Endothelial cell of umbilical vein (primary cell): Measurements from ENCODE around the gene DGCR8. TPM values are rescaled to one million over a fixed set of nuclear protein-coding genes. Genes with fewer than 3 reads are reported as not detected.

Experiments
- BruUV-seq: library from RNA; stranded (reverse); fragments of 400-500 nt; replicated peaks from 2 replicates; lab custom pipeline; 2021; lab: Mats Ljungman, UMichigan
- CTCF ChIA-PET: fragments of 300-600, 350-600 bp; sonication (Branson Sonifier 250); formaldehyde crosslinking; loops from one replicate; lab custom pipeline; 2021; ENCODE audit warnings: antibody characterized with exemption, inconsistent platforms; lab: Charles Lee
- POLR2A ChIA-PET: fragments of 300-600, 350-600 bp; sonication (Branson Sonifier 250); formaldehyde crosslinking; loops from one replicate; lab custom pipeline; 2021; ENCODE audit warnings: antibody characterized with exemption, inconsistent platforms; lab: Charles Lee
- DNase-seq: peaks from one replicate; pipeline ENCODE4 v3.0.0-alpha.2; 2011; ENCODE audit warnings: low read depth, low spot score
- FAIRE-seq: peaks from 2 replicates; lab custom pipeline; 2011; peaks lifted over from hg19 to GRCh38; lab: Jason Lieb, UNC
- H2AFZ ChIP-seq: 2 replicates; pipeline ENCODE4 v1.6.0; 2012; ENCODE audit warnings: low read depth, low read length, control low read depth, inconsistent platforms
- H3K27ac ChIP-seq: 2 replicates; pipeline ENCODE4 v1.5.1; 2011; ENCODE audit warnings: low read depth, mild to moderate bottlenecking, control low read depth, low read length, moderate library complexity; ENCODE audit not compliant: insufficient read depth
- H3K27me3 ChIP-seq, 2 experiments: 2 replicates each; pipeline versions ENCODE4 v1.6.0 to v1.6.1; 2011; ENCODE audit warnings: low read length in 2 of 2, mixed read lengths in 1 of 2; ENCODE audit not compliant: control insufficient read depth in 2 of 2, insufficient read depth in 2 of 2
- H3K36me3 ChIP-seq, 2 experiments: 2 replicates in 1 of 2; 3 replicates in 1 of 2; pipeline ENCODE4 v1.5.1; 2011; ENCODE audit warnings: low read length in 2 of 2, mild to moderate bottlenecking in 1 of 2, moderate library complexity in 1 of 2; ENCODE audit not compliant: control insufficient read depth in 2 of 2, insufficient read depth in 2 of 2; ENCODE audit errors: extremely low read depth in 1 of 2
- H3K4me1 ChIP-seq: 3 replicates; pipeline ENCODE4 v1.5.1; 2011; ENCODE audit warnings: mild to moderate bottlenecking, low read length; ENCODE audit not compliant: control insufficient read depth, insufficient read depth; ENCODE audit errors: extremely low read depth
- H3K4me2 ChIP-seq: 2 replicates; pipeline ENCODE4 v1.6.1; 2011; ENCODE audit warnings: low read length, control low read depth, mixed read lengths; ENCODE audit not compliant: insufficient read depth
- H3K4me3 ChIP-seq, 3 experiments: fragments of 200-600 bp in 1 of 3; sonication (generic), shearing (Covaris generic) in 1 of 3; replicated peaks in 1 of 3; 2 replicates each; pipeline ENCODE4 v1.5.1; 2011 to 2016; ENCODE audit warnings: control low read depth in 3 of 3, low read length in 3 of 3, mild to moderate bottlenecking in 2 of 3, inconsistent platforms in 1 of 3, low read depth in 1 of 3, moderate library complexity in 1 of 3; ENCODE audit not compliant: insufficient read depth in 1 of 3
- H3K79me2 ChIP-seq: 2 replicates; pipeline ENCODE4 v1.6.0; 2012; ENCODE audit warnings: low read length, inconsistent platforms; ENCODE audit not compliant: control insufficient read depth, insufficient read depth
- H3K9ac ChIP-seq: replicated peaks from 2 replicates; pipeline ENCODE3; 2011; ENCODE audit warnings: low read length, control low read depth; ENCODE audit not compliant: insufficient read depth; ENCODE audit errors: extremely low read depth
- H3K9me1 ChIP-seq: replicated peaks from 3 replicates; pipeline ENCODE4 v1.6.0; 2011; ENCODE audit warnings: mild to moderate bottlenecking, low read length; ENCODE audit not compliant: control insufficient read depth, insufficient read depth; ENCODE audit errors: extremely low read depth
- H3K9me3 ChIP-seq: replicated peaks from 2 replicates; pipeline ENCODE4 v1.5.1; 2012; ENCODE audit warnings: low read length, inconsistent platforms; ENCODE audit not compliant: control insufficient read depth, insufficient read depth
- H4K20me1 ChIP-seq: replicated peaks from 2 replicates; pipeline ENCODE3; 2011; ENCODE audit warnings: mild to moderate bottlenecking, low read length; ENCODE audit not compliant: control insufficient read depth, insufficient read depth; ENCODE audit errors: extremely low read depth
- EZH2 ChIP-seq: IDR thresholded peaks from 2 replicates; pipeline ENCODE4 v1.6.1; 2012; ENCODE audit warnings: borderline replicate concordance, low read depth, mild to moderate bottlenecking, moderate library complexity, low read length, inconsistent platforms; ENCODE audit not compliant: severe bottlenecking
- FOS ChIP-seq: IDR thresholded peaks from 2 replicates; pipeline ENCODE4 v1.6.1; 2011; ENCODE audit warnings: mild to moderate bottlenecking, low read length, moderate library complexity, borderline replicate concordance; ENCODE audit not compliant: insufficient read depth
- GATA2 ChIP-seq: IDR thresholded peaks from 2 replicates; pipeline ENCODE4 v1.7.0; 2011; ENCODE audit warnings: low read depth, mild to moderate bottlenecking, moderate library complexity, mixed read lengths, low read length; ENCODE audit not compliant: insufficient read length, insufficient read depth
- JUN ChIP-seq: IDR thresholded peaks from 2 replicates; pipeline ENCODE4 v1.6.1; 2011; ENCODE audit warnings: borderline replicate concordance, low read depth; ENCODE audit not compliant: insufficient read length, insufficient read depth
- MYC ChIP-seq: IDR thresholded peaks from one replicate; pipeline ENCODE4 v1.6.1; 2011; ENCODE audit warnings: mild to moderate bottlenecking, low read depth, low read length
- POLR2A ChIP-seq: IDR thresholded peaks from 2 replicates; pipeline ENCODE4 v1.6.1; 2012; ENCODE audit warnings: low read depth, mild to moderate bottlenecking, control low read depth, low read length
- POLR2AphosphoS5 ChIP-seq: IDR thresholded peaks from 2 replicates; pipeline ENCODE4 v1.6.1; 2012; ENCODE audit warnings: low read depth, mild to moderate bottlenecking, control low read depth, low read length, moderate library complexity; ENCODE audit not compliant: insufficient read depth
- dilution Hi-C: fragments of 300-500 bp; cut with MboI; formaldehyde crosslinking; loops from one replicate; pipeline ENCODE4 v1.15.0; 2019; ENCODE audit warnings: low sequenced_read_pairs; ENCODE audit not compliant: extremely low pct_ligation_motif_present
- intact Hi-C: fragments of 100-400 bp; cut with micrococcal nuclease; formaldehyde crosslinking; loops from one replicate; pipeline ENCODE4 v1.10.0; 2022
- polyA plus RNA-seq, 4 experiments: library from polyadenylated mRNA; depleted of rRNA in 3 of 4; stranded (reverse) in 3 of 4; unstranded in 1 of 4; fragments of >200 nt; gene quantifications; 2 replicates each; pipeline versions ENCODE4 v1.2.1 to v1.2.3, GENCODE V29; 2011 to 2012; ENCODE audit warnings: missing spikeins in 1 of 4
- total RNA-seq: library from RNA; stranded (reverse); gene quantifications from 2 replicates; pipeline ENCODE4 v1.2.3, GENCODE V29; 2021
- TF ChIP-seq, protein P1 (sequence below), 2 donors: IDR thresholded peaks; 1 replicate in 1 of 2; 2 replicates in 1 of 2; pipeline ENCODE4 v1.5.1; 2011; ENCODE audit warnings: low read length in 2 of 2, mild to moderate bottlenecking in 2 of 2, moderate library complexity in 2 of 2, control low read depth in 1 of 2, inconsistent platforms in 1 of 2, low read depth in 1 of 2; ENCODE audit not compliant: insufficient read depth in 1 of 2; ENCODE audit errors: extremely low read depth in 1 of 2
- TF ChIP-seq, protein P2 (sequence below): IDR thresholded peaks from 2 replicates; pipeline ENCODE4 v1.6.1; 2011; ENCODE audit not compliant: insufficient read depth, insufficient read length

Gene DGCR8
- total and polyA plus RNA-seq, 2 donors (not counting 3 experiments of a cell fraction or from before 2014, with no cell fraction given) = 32.7 to 64.2 TPM

DNA sequence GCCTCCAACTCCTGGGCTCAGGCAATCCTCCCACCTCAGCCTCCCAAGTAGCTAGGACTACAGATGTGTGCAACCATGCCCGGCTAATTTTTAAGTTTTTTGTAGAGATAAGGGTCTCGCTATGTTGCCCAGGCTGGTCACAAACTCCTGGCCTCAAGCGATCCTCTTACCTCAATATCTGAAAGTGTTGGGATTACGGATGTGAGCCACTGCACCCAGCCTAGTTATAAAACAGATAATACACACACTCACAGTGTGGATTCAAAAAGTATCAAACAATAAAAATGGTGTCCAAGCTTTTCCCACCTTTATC is 71.2 kb downstream of the DGCR8 start:
- Histone ChIP-seq H3K9me3 (no peaks in the 10 kb centered on the region), H4K20me1 (no peaks in the 10 kb centered on the region), H3K27me3 (no peaks in the 10 kb centered on the region), H3K36me3 (no peaks in the 10 kb centered on the region), H3K4me2 (no peak overlapping the region), H3K9ac (no peak overlapping the region), H3K9me1 (no peaks in the 10 kb centered on the region), H3K27ac (no peak overlapping the region), H3K4me1 (peaks cover 5% of the 10 kb centered on the region), H2AFZ (no peak overlapping the region), H3K4me3 (no peak overlapping the region), H3K79me2 (no peaks in the 10 kb centered on the region)
- no TSS peak for BruUV-seq
- intact Hi-C loops (no loop called here), dilution Hi-C loops (no loop called here)
- FAIRE-seq (no peak), DNase-seq (no peak)
- ChIA-PET CTCF (no interaction called here), POLR2A (no interaction called here)
- TF ChIP-seq EZH2 (no peak), JUN (no peak), FOS (no peak), POLR2A (no peak), MYC (no peak), GATA2 (no peak), POLR2AphosphoS5 (no peak)
- TF ChIP-seq, protein P1, sequence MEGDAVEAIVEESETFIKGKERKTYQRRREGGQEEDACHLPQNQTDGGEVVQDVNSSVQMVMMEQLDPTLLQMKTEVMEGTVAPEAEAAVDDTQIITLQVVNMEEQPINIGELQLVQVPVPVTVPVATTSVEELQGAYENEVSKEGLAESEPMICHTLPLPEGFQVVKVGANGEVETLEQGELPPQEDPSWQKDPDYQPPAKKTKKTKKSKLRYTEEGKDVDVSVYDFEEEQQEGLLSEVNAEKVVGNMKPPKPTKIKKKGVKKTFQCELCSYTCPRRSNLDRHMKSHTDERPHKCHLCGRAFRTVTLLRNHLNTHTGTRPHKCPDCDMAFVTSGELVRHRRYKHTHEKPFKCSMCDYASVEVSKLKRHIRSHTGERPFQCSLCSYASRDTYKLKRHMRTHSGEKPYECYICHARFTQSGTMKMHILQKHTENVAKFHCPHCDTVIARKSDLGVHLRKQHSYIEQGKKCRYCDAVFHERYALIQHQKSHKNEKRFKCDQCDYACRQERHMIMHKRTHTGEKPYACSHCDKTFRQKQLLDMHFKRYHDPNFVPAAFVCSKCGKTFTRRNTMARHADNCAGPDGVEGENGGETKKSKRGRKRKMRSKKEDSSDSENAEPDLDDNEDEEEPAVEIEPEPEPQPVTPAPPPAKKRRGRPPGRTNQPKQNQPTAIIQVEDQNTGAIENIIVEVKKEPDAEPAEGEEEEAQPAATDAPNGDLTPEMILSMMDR (IDR thresholded peaks at IDR 0.05; ENCODE audit: extremely low read depth in 1 of 2, insufficient read depth in 1 of 2, low read depth in 1 of 2, low read length in 2 of 2) = no peak
- TF ChIP-seq, protein P2, sequence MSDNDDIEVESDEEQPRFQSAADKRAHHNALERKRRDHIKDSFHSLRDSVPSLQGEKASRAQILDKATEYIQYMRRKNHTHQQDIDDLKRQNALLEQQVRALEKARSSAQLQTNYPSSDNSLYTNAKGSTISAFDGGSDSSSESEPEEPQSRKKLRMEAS = no peak
